Daoy (cell line): ENCODE measurements around the gene FDXACB1. TPM values are rescaled to one million over a fixed set of nuclear protein-coding genes. Genes with fewer than 3 reads are reported as not detected.

Experiments
- DNase-seq: peaks from one replicate; pipeline ENCODE4 v3.0.0-alpha.2; 2015; ENCODE audit warnings: low read depth
- total RNA-seq: library from RNA; depleted of rRNA; stranded (reverse); fragments of >200 nt; shearing (Covaris generic); gene quantifications from 2 replicates; pipeline ENCODE4 v1.2.3, GENCODE V29; 2014; rRNA removed

The FDXACB1 gene
- total RNA-seq, 1 experiment from 2014 or later: 4.7 TPM

GRCh38 chr11:111846063-111846462, 32.9 kb downstream of the FDXACB1 start:
- DNase-seq: peak; percentile 61

GRCh38 chr11:111845276-111846028, 33.5 kb downstream of the FDXACB1 start:
- DNase-seq: peak; percentile 29

- DNase-seq: no peak
These were observed 35.3 kb downstream of the FDXACB1 start for GRCh38 chr11:111843661-111844060.

- DNase-seq: peak; percentile 80
These were observed 37.5 kb downstream of the FDXACB1 start for GRCh38 chr11:111841370-111842053.

GRCh38 chr11:111840143-111840542, 38.8 kb downstream of the FDXACB1 start:
- no peak for DNase-seq

GRCh38 chr11:111838054-111838453, 40.9 kb downstream of the FDXACB1 start:
- no peak for DNase-seq

GRCh38 chr11:111837366-111837891, 41.5 kb downstream of the FDXACB1 start:
- DNase-seq: no peak

- DNase-seq: peak; percentile 32
These were observed 42.2 kb downstream of the FDXACB1 start for GRCh38 chr11:111836721-111837120.

GRCh38 chr11:111836162-111836561, 42.8 kb downstream of the FDXACB1 start:
- DNase-seq: no peak

GRCh38 chr11:111835665-111836064, 43.3 kb downstream of the FDXACB1 start:
- DNase-seq: no peak

- DNase-seq: no peak
These were observed 44.4 kb downstream of the FDXACB1 start for GRCh38 chr11:111834432-111835163.

- no peak for DNase-seq
These were observed 45.4 kb downstream of the FDXACB1 start for GRCh38 chr11:111833524-111833923.

- no peak for DNase-seq
These were observed 49.6 kb downstream of the FDXACB1 start for GRCh38 chr11:111829185-111829968.

- DNase-seq: no peak
These were observed 52.5 kb downstream of the FDXACB1 start for GRCh38 chr11:111826322-111826950.

Other genes starting within 250 kb of the FDXACB1 start
- gene PPP2R1B, start 112.8 kb downstream of the FDXACB1 start, total RNA-seq: 43.0 and 49.0 TPM in 2 replicates
- gene ALG9, start 7.6 kb downstream of the FDXACB1 start, total RNA-seq: 28.1 and 29.5 TPM in 2 replicates
- gene CFAP68, start 376 bp upstream of the FDXACB1 start, total RNA-seq: 15.0 and 24.1 TPM in 2 replicates
- gene CRYAB, start 32.6 kb upstream of the FDXACB1 start, total RNA-seq: not detected in 2 replicates
- not detected in 2 replicates for gene HSPB2, start 33.6 kb upstream of the FDXACB1 start, total RNA-seq
- not detected in 2 replicates for gene C11orf52, start 39.7 kb upstream of the FDXACB1 start, total RNA-seq
- 7.1 and 9.0 TPM in 2 replicates for gene DIXDC1, start 58.2 kb upstream of the FDXACB1 start, total RNA-seq
- gene DLAT, start 146.2 kb upstream of the FDXACB1 start, total RNA-seq: 49.0 and 49.9 TPM in 2 replicates
- 1.1 and 8.7 TPM in 2 replicates for gene PIH1D2, start 194.9 kb upstream of the FDXACB1 start, total RNA-seq
- 26.3 and 26.7 TPM in 2 replicates for gene NKAPD1, start 195.1 kb upstream of the FDXACB1 start, total RNA-seq
- gene TIMM8B, start 207.6 kb upstream of the FDXACB1 start, total RNA-seq: 74.7 and 118 TPM in 2 replicates
- gene SDHD, start 207.7 kb upstream of the FDXACB1 start, total RNA-seq: 133 and 145 TPM in 2 replicates